IPS DF 6.9 (cell line): Measurements from ENCODE around the gene RBM38.
"Not testable (repeated sequence)": the region's sequence is repeated elsewhere in the genome, so short reads cannot be mapped to it uniquely, and the experiment has no call there.

ENCODE experiments used
- DNase-seq: peaks from one replicate; pipeline ENCODE4 v3.0.0-alpha.2; 2013; ENCODE audit warnings: low read depth, low spot score
- H3K27ac ChIP-seq: one replicate; pipeline ENCODE4 v1.5.1; 2013; ENCODE audit warnings: low read length, control low read depth
- H3K27me3 ChIP-seq: 2 replicates; pipeline ENCODE4 v1.6.1; 2013; ENCODE audit warnings: mild to moderate bottlenecking, low read length; ENCODE audit not compliant: control insufficient read depth, insufficient read depth
- H3K36me3 ChIP-seq: 2 replicates; pipeline ENCODE4 v1.6.1; 2013; ENCODE audit warnings: low read length; ENCODE audit not compliant: control insufficient read depth, insufficient read depth
- H3K4me1 ChIP-seq: 2 replicates; pipeline ENCODE4 v1.6.1; 2013; ENCODE audit warnings: low read length; ENCODE audit not compliant: control insufficient read depth, insufficient read depth
- H3K4me3 ChIP-seq: 2 replicates; pipeline ENCODE4 v1.5.1; 2013; ENCODE audit warnings: mild to moderate bottlenecking, low read length
- H3K9me3 ChIP-seq: 2 replicates; pipeline ENCODE4 v1.6.1; 2013; ENCODE audit warnings: low read length, inconsistent platforms; ENCODE audit not compliant: control insufficient read depth, insufficient read depth
- WGBS: extraction: QIAGEN DNeasy Blood & Tissue Kit; methylation state at CpG from one replicate; pipeline ENCODE4 v1.1.7; 2013; ENCODE audit warnings: mixed read lengths, missing lambda C conversion rate; ENCODE audit not compliant: insufficient read length, insufficient coverage; 5-methylcytosine and 5-hydroxymethylcytosine counted together

Gene RBM38

GRCh38 chr20:57419479-57419878 is 28.3 kb downstream of the RBM38 start:
- not testable (repeated sequence) for DNase-seq, H3K36me3 ChIP-seq, H3K27ac ChIP-seq, H3K4me3 ChIP-seq, H3K9me3 ChIP-seq, H3K27me3 ChIP-seq, H3K4me1 ChIP-seq
- WGBS, result no CpG with 5 or more reads among the region's 4 CpGs

GRCh38 chr20:57420571-57421252 is 29.5 kb downstream of the RBM38 start:
- H3K27ac ChIP-seq, result no peak overlapping the region
- no CpG with 5 or more reads among the region's 20 CpGs for WGBS
- H3K4me1 ChIP-seq, result 0 out of 2 replicates have a peak, but pooled peaks cover 3% of the 10 kb centered on the region
- no peak overlapping the region; the same call in 1 of the 2 replicates for H3K4me3 ChIP-seq
- no peak for DNase-seq
- H3K36me3 ChIP-seq, result no peaks in the 10 kb centered on the region
- H3K27me3 ChIP-seq, result no peaks in the 10 kb centered on the region
- H3K9me3 ChIP-seq, result no peaks in the 10 kb centered on the region

GRCh38 chr20:57421253-57422220 is 30.3 kb downstream of the RBM38 start:
- H3K27ac ChIP-seq, result no peak overlapping the region
- WGBS, result no CpG with 5 or more reads among the region's 26 CpGs

GRCh38 chr20:57422254-57422653 is 31.1 kb downstream of the RBM38 start:
- no CpG with 5 or more reads among the region's 7 CpGs for WGBS
- Histone ChIP-seq H3K27ac (no peak overlapping the region), H3K9me3 (no peaks in the 10 kb centered on the region), H3K4me1 (0 out of 2 replicates have a peak, but pooled peaks cover 3% of the 10 kb centered on the region), H3K27me3 (no peaks in the 10 kb centered on the region), H3K4me3 (no peak overlapping the region), H3K36me3 (no peaks in the 10 kb centered on the region)
- DNase-seq, result no peak

More at GRCh38 chr20:57421253-57422220, 30.3 kb downstream of the RBM38 start:
- Histone ChIP-seq H3K9me3 (no peaks in the 10 kb centered on the region), H3K36me3 (no peaks in the 10 kb centered on the region), H3K4me3 (no peak overlapping the region), H3K4me1 (0 out of 2 replicates have a peak, but pooled peaks cover 3% of the 10 kb centered on the region), H3K27me3 (no peaks in the 10 kb centered on the region)
- DNase-seq, result no peak

GRCh38 chr20:57425150-57426013 is 34.2 kb downstream of the RBM38 start:
- Histone ChIP-seq H3K36me3 (no peaks in the 10 kb centered on the region), H3K4me1 (0 out of 2 replicates have a peak, but pooled peaks cover 5% of the 10 kb centered on the region), H3K4me3 (no peak overlapping the region), H3K27me3 (no peaks in the 10 kb centered on the region), H3K27ac (no peak overlapping the region), H3K9me3 (no peaks in the 10 kb centered on the region)
- no peak for DNase-seq
- WGBS, result no CpG with 5 or more reads among the region's 17 CpGs

GRCh38 chr20:57426271-57426689 is 35.1 kb downstream of the RBM38 start:
- no CpG with 5 or more reads among the region's 13 CpGs for WGBS
- Histone ChIP-seq H3K9me3 (no peaks in the 10 kb centered on the region), H3K4me3 (no peak overlapping the region), H3K27me3 (no peaks in the 10 kb centered on the region), H3K4me1 (0 out of 2 replicates have a peak, but pooled peaks cover 5% of the 10 kb centered on the region), H3K27ac (no peak overlapping the region), H3K36me3 (no peaks in the 10 kb centered on the region)
- no peak for DNase-seq

- DNase-seq, result no peak
- H3K4me1 ChIP-seq, result 0 out of 2 replicates have a peak, but pooled peaks cover 5% of the 10 kb centered on the region
- WGBS, result no CpG with 5 or more reads among the region's 7 CpGs
- no peaks in the 10 kb centered on the region for H3K9me3 ChIP-seq
- no peaks in the 10 kb centered on the region for H3K36me3 ChIP-seq
- no peaks in the 10 kb centered on the region for H3K27me3 ChIP-seq
- H3K27ac ChIP-seq, result no peak overlapping the region
- no peak overlapping the region for H3K4me3 ChIP-seq
These were observed 35.6 kb downstream of the RBM38 start for GRCh38 chr20:57426831-57427230.

- no CpG with 5 or more reads among the region's 21 CpGs for WGBS
- Histone ChIP-seq H3K27me3 (no peaks in the 10 kb centered on the region), H3K27ac (no peak overlapping the region), H3K4me3 (no peak overlapping the region), H3K4me1 (0 out of 2 replicates have a peak, but pooled peaks cover 5% of the 10 kb centered on the region), H3K36me3 (no peaks in the 10 kb centered on the region), H3K9me3 (no peaks in the 10 kb centered on the region)
- no peak for DNase-seq
These were observed 37.3 kb downstream of the RBM38 start for GRCh38 chr20:57428324-57429158.

- Histone ChIP-seq H3K4me3 (no peak overlapping the region), H3K27me3 (no peaks in the 10 kb centered on the region), H3K4me1 (0 out of 2 replicates have a peak, but pooled peaks cover 5% of the 10 kb centered on the region), H3K27ac (no peak overlapping the region), H3K36me3 (no peaks in the 10 kb centered on the region), H3K9me3 (no peaks in the 10 kb centered on the region)
- WGBS, result no CpG with 5 or more reads among the region's 11 CpGs
- no peak for DNase-seq
These were observed 37.9 kb downstream of the RBM38 start for GRCh38 chr20:57429159-57429496.
